BE2C (cell line): Measurements from ENCODE around the gene COBL.

ENCODE experiments used
- DNase-seq: peaks from one replicate; pipeline ENCODE4 v3.0.0-alpha.2; 2020
- H3K27me3 ChIP-seq: fragments of 250-450 bp; sonication (Bioruptor Pico); 2 replicates; pipeline ENCODE4 v1.5.1; 2020; ENCODE audit warnings: mild to moderate bottlenecking
- H3K36me3 ChIP-seq: fragments of 250-450 bp; sonication (Bioruptor Pico); 2 replicates; pipeline ENCODE4 v1.5.1; 2020; ENCODE audit warnings: mild to moderate bottlenecking
- H3K4me1 ChIP-seq: fragments of 250-450 bp; sonication (Bioruptor Pico); 2 replicates; pipeline ENCODE4 v1.5.1; 2020
- H3K4me3 ChIP-seq: 2 replicates; pipeline ENCODE4 v1.5.1; 2011; ENCODE audit warnings: low read depth, low read length
- H3K9me3 ChIP-seq: fragments of 250-450 bp; sonication (Bioruptor Pico); 2 replicates; pipeline ENCODE4 v1.5.1; 2020
- CTCF ChIP-seq: IDR thresholded peaks from 2 replicates; pipeline ENCODE4 v1.5.1; 2012; ENCODE audit warnings: mild to moderate bottlenecking, low read depth, low read length

Gene COBL

GRCh38 chr7:51158742-51159445, 157.7 kb downstream of the COBL start:
- no peak for TF ChIP-seq CTCF
- no peaks in the 10 kb centered on the region for H3K4me1 ChIP-seq

GRCh38 chr7:51158211-51158610, 158.4 kb downstream of the COBL start:
- H3K36me3 ChIP-seq, result no peaks in the 10 kb centered on the region
- TF ChIP-seq CTCF, result no peak
- H3K4me3 ChIP-seq, result no peak overlapping the region
- DNase-seq, result no peak
- H3K9me3 ChIP-seq, result no peaks in the 10 kb centered on the region
- H3K4me1 ChIP-seq, result no peaks in the 10 kb centered on the region
- peaks cover 3% of the 10 kb centered on the region; the same call in 1 of the 2 replicates for H3K27me3 ChIP-seq

More at GRCh38 chr7:51158742-51159445, 157.7 kb downstream of the COBL start:
- Histone ChIP-seq H3K27me3 (peaks cover 3% of the 10 kb centered on the region; the same call in 1 of the 2 replicates), H3K9me3 (no peaks in the 10 kb centered on the region), H3K4me3 (no peak overlapping the region), H3K36me3 (no peaks in the 10 kb centered on the region)
- DNase-seq, result no peak

- no peaks in the 10 kb centered on the region for H3K4me1 ChIP-seq
- TF ChIP-seq CTCF, result no peak
- H3K9me3 ChIP-seq, result no peaks in the 10 kb centered on the region
- no peak for DNase-seq
- no peak overlapping the region for H3K4me3 ChIP-seq
- H3K36me3 ChIP-seq, result no peaks in the 10 kb centered on the region
- peaks cover 21% of the 10 kb centered on the region for H3K27me3 ChIP-seq
These were observed 162.4 kb downstream of the COBL start for GRCh38 chr7:51154201-51154600.

- Histone ChIP-seq H3K4me3 (no peak overlapping the region), H3K36me3 (no peaks in the 10 kb centered on the region), H3K27me3 (peaks cover 21% of the 10 kb centered on the region), H3K9me3 (no peaks in the 10 kb centered on the region), H3K4me1 (no peaks in the 10 kb centered on the region)
- no peak for TF ChIP-seq CTCF
- no peak for DNase-seq
These were observed 163.9 kb downstream of the COBL start for GRCh38 chr7:51152706-51153200.

GRCh38 chr7:51151455-51151854, 165.2 kb downstream of the COBL start:
- no peak overlapping the region for H3K4me3 ChIP-seq
- no peaks in the 10 kb centered on the region for H3K4me1 ChIP-seq
- peaks cover 21% of the 10 kb centered on the region for H3K27me3 ChIP-seq
- no peak for TF ChIP-seq CTCF
- no peak for DNase-seq
- H3K36me3 ChIP-seq, result no peaks in the 10 kb centered on the region
- H3K9me3 ChIP-seq, result no peaks in the 10 kb centered on the region

- TF ChIP-seq CTCF, result no peak
- H3K4me1 ChIP-seq, result no peaks in the 10 kb centered on the region
- peaks cover 21% of the 10 kb centered on the region for H3K27me3 ChIP-seq
- H3K36me3 ChIP-seq, result no peaks in the 10 kb centered on the region
- H3K9me3 ChIP-seq, result no peaks in the 10 kb centered on the region
- H3K4me3 ChIP-seq, result no peak overlapping the region
- DNase-seq, result no peak
These were observed 166.4 kb downstream of the COBL start for GRCh38 chr7:51150193-51150592.
